ENCODE results near the gene COX7B2.
A peak's percentile ranks its signal among the peaks of the same experiment; 100 is the strongest.

Gene COX7B2

DNA sequence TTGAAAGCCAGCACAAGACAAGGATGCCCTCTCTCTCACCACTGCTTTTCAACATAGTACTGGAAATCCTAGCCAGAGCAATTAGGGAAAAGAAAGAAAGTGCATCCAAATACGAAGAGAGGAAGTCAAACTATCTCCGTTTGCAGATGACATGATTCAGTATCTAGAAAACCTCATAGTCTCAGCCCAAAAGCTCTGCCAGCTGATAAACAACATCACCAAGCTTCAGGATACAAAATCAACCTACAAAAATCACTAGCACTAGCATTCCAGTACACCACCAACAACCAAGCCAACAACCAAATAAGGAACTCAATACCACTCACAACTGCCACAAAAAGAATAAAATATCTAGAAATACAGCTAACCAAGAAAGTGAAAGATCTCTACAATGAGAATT lies 38.6 kb downstream of the COX7B2 start:
- DNase-seq (ENCODE audit: extremely low read depth, low read depth), result no peak
- TF ChIP-seq, protein P1, sequence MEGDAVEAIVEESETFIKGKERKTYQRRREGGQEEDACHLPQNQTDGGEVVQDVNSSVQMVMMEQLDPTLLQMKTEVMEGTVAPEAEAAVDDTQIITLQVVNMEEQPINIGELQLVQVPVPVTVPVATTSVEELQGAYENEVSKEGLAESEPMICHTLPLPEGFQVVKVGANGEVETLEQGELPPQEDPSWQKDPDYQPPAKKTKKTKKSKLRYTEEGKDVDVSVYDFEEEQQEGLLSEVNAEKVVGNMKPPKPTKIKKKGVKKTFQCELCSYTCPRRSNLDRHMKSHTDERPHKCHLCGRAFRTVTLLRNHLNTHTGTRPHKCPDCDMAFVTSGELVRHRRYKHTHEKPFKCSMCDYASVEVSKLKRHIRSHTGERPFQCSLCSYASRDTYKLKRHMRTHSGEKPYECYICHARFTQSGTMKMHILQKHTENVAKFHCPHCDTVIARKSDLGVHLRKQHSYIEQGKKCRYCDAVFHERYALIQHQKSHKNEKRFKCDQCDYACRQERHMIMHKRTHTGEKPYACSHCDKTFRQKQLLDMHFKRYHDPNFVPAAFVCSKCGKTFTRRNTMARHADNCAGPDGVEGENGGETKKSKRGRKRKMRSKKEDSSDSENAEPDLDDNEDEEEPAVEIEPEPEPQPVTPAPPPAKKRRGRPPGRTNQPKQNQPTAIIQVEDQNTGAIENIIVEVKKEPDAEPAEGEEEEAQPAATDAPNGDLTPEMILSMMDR (IDR thresholded peaks at IDR 0.05; ENCODE audit: low read depth, low read length), result no peak

DNA sequence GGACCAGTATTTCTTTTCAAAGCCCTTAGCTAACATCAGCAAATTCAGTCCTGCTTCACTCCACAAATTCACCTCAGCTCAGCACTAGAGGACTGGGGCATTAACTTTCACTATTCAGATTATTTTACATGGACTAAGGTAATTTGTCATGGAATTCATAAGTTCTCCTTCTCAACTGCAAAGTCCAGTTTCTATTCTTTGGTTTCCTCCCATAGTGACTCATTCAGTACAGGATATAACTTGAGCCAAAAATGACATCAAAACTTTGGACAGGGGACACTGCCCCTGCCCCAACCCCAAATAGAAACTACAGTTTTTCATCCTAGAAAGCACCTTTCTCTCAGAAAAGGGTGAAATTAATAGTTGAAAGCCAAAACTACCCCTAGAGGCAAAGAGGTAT lies 52.7 kb downstream of the COX7B2 start:
- no peak for DNase-seq (ENCODE audit: extremely low read depth, low read depth)
- TF ChIP-seq, protein P1 (IDR thresholded peaks at IDR 0.05; ENCODE audit: low read depth, low read length), result no peak

DNA sequence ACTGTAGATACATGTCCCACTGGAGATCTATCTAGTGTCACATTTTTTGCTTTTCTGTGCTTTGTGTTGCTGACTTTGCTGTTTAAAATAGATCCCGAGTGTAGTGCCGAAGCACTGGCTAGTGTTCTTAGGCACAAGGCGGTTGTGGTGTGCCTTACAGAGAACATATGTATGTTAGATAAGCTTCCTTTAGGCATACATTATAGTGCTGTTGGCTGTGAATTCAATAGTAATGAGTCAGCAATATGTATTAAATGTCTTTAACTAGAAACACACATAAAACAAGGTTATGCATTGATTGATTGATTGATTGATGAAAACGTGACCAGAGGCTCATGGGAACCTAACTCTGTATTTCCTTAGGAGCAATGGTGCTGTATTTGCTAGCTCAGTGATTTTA lies 56.2 kb downstream of the COX7B2 start:
- no peak for DNase-seq (ENCODE audit: extremely low read depth, low read depth)
- TF ChIP-seq, protein P1 (IDR thresholded peaks at IDR 0.05; ENCODE audit: low read depth, low read length), result no peak

DNA sequence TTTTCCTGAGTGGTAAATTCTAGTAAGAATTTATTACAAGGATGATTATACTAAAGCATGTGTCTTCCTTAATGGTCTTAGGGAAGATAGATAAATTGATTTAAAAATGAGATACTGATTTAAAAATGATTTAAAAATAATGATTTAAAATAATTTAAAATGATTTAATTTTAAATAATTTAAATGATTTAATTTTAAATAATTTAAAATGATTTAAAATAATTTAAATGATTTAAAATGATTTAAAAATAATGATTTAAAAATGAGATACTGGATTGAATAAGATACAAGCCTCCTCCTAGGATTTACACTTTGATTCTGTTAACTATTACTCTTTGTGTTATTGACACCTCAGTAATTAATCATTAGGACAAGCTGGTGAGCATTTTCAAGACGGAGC lies 59.0 kb downstream of the COX7B2 start:
- TF ChIP-seq, protein P1 (IDR thresholded peaks at IDR 0.05; ENCODE audit: low read depth, low read length), result no peak
- DNase-seq (ENCODE audit: extremely low read depth, low read depth), result no peak

DNA sequence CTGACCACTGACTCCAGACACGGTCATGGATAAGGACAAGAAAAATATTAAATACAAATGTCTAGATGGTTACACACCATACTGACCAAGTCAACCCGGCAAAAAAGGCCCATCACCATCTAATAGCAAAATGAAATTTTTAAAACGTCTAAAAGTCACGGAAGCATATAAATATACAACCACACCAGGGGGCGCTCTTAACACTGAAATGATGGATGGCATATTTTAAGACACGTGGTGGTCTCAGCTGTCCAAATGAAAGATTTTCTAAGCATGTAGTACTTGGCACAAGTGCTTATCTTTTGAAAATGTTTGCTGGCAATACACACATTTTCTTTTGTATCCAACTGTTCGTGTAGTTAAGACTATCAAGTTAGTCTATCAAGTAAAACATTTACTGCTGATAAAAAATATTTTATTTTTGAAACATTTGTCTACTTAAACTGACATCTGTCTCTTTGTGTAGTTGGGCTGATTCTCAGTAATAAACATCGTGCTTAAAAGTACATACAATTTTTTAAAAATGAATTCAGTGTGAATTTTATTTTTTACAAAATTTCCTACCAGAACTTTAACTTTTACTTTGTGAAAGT lies 64.6 kb downstream of the COX7B2 start:
- DNase-seq (ENCODE audit: extremely low read depth, low read depth), result peak; percentile 3
- TF ChIP-seq, protein P1 (IDR thresholded peaks at IDR 0.05; ENCODE audit: low read depth, low read length), result peak; percentile 50

DNA sequence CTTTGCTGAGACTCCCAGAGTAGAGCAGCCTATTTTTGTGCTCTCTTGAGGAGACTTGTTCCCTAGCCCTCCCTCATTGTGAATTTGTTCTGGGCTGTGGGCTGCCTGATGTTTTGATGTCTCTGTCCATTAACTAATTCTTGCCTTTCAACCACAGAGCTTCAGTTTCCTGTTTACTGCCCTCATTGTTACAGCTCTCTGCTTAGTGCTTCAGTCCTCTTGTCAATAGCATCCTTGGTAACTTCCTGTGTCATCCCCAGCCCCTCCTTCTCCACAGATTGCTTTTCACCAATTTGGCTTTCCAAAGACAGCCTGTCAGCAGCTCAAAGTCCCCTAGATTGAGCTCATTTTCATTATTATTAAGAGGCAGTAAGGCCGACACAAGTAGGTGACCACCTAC lies 69.9 kb downstream of the COX7B2 start:
- DNase-seq (ENCODE audit: extremely low read depth, low read depth), result no peak
- TF ChIP-seq, protein P1 (IDR thresholded peaks at IDR 0.05; ENCODE audit: low read depth, low read length), result no peak

DNA sequence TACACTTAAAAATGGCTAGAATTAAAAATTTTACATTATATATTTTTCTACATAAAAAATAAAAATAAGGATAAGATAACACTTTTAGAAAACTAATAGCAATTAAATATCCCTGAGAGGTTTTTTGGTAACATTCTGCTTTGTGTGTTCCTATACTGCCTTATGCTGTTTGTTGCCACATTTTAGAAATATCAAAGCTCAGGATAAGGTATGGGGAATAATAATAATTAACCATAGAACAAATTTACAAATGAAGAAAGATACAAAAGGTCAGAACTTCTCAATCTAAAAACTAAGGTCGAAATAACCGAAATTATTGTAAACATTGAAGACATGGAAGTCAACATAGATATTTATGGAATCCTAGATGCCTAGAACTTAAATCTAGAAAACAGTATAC lies 71.4 kb downstream of the COX7B2 start:
- DNase-seq (ENCODE audit: extremely low read depth, low read depth), result no peak
- TF ChIP-seq, protein P1 (IDR thresholded peaks at IDR 0.05; ENCODE audit: low read depth, low read length), result no peak
